ENCODE data around the gene SLC4A4. TPM values are rescaled to one million over a fixed set of nuclear protein-coding genes. Genes with fewer than 3 reads are reported as not detected.

Gene SLC4A4
- total and polyA plus RNA-seq, 2 of the 13 experiments (the other 11 are each of a cell fraction or from before 2014, with no cell fraction given): 0.01 TPM; not detected in 1

DNA sequence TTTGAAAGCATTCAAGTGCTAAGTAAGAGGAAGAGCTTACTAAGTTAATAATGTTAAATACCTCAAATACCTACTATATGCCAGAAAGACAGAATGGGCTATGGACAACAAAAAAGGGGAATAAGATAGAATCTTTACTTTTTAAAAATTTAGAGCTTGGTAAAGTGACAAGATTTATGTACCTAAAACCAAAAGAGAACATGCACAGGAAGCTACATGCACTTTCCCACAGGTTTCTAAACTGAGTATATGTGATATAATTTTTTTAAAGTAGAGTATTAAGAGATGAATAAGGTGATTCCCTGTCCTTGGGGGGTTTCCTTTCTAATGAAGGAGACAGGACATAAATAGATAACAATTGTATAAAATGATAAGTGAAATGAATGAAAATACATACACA, 30.7 kb downstream of the SLC4A4 start:
- no peaks in the 10 kb centered on the region for H3K79me2 ChIP-seq (ENCODE audit: insufficient read depth, low read length)
- ATAC-seq (no peak), FAIRE-seq (no peak), DNase-seq (ENCODE audit: low spot score) (no peak)
- H3K9ac ChIP-seq (ENCODE audit: insufficient read depth, low read depth, low read length): no peak overlapping the region
- CTCF ChIA-PET (ENCODE audit: low intra/inter-chr PET ratio, low total read pairs): no interaction called here
- no peaks in the 10 kb centered on the region for H3K9me3 ChIP-seq (ENCODE audit: low read length)
- no peaks in the 10 kb centered on the region for H3K36me3 ChIP-seq (replicated peaks in 1 of 2; ENCODE audit: control insufficient read depth in 1 of 2, insufficient read depth in 2 of 2, low read length in 2 of 2)
- POLR2A ChIA-PET: no interaction called here
- H3K27me3 ChIP-seq (ENCODE audit: control insufficient read depth in 1 of 2, insufficient read depth in 2 of 2, low read length in 2 of 2): no peaks in the 10 kb centered on the region
- no peaks in the 10 kb centered on the region for H4K20me1 ChIP-seq (ENCODE audit: insufficient read depth, low read length)
- no peak for TF ChIP-seq TBP (CRISPR knock-in tag; IDR thresholded peaks at IDR 0.05)
- TF ChIP-seq HDAC6 (IDR thresholded peaks at IDR 0.05; ENCODE audit: low read depth, low read length): no peak
- TF ChIP-seq, protein P1, sequence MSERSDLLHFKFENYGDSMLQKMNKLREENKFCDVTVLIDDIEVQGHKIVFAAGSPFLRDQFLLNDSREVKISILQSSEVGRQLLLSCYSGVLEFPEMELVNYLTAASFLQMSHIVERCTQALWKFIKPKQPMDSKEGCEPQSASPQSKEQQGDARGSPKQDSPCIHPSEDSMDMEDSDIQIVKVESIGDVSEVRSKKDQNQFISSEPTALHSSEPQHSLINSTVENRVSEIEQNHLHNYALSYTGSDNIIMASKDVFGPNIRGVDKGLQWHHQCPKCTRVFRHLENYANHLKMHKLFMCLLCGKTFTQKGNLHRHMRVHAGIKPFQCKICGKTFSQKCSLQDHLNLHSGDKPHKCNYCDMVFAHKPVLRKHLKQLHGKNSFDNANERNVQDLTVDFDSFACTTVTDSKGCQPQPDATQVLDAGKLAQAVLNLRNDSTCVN (CRISPR knock-in tag; IDR thresholded peaks at IDR 0.05; ENCODE audit: borderline replicate concordance): no peak
- TF ChIP-seq, protein P2, sequence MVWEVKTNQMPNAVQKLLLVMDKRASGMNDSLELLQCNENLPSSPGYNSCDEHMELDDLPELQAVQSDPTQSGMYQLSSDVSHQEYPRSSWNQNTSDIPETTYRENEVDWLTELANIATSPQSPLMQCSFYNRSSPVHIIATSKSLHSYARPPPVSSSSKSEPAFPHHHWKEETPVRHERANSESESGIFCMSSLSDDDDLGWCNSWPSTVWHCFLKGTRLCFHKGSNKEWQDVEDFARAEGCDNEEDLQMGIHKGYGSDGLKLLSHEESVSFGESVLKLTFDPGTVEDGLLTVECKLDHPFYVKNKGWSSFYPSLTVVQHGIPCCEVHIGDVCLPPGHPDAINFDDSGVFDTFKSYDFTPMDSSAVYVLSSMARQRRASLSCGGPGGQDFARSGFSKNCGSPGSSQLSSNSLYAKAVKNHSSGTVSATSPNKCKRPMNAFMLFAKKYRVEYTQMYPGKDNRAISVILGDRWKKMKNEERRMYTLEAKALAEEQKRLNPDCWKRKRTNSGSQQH (CRISPR knock-in tag; IDR thresholded peaks at IDR 0.05; ENCODE audit: low read depth): no peak
- TF ChIP-seq KDM2A (CRISPR knock-in tag; IDR thresholded peaks at IDR 0.05; ENCODE audit: borderline replicate concordance, low read depth): no peak
- TF ChIP-seq REPIN1 (CRISPR knock-in tag; IDR thresholded peaks at IDR 0.05; ENCODE audit: borderline replicate concordance, low read depth): no peak
- H3K4me1 ChIP-seq (ENCODE audit: insufficient read depth, low read length): no peaks in the 10 kb centered on the region
- BruUV-seq (replicated peaks): no TSS peak
- H3K27ac ChIP-seq (ENCODE audit: extremely low read length, insufficient read depth, low read length): no peak overlapping the region
- no peak overlapping the region for H2AFZ ChIP-seq (ENCODE audit: low read length)
- H3K4me3 ChIP-seq (replicated peaks in 1 of 3; ENCODE audit: insufficient read depth in 1 of 3, low read depth in 2 of 3, low read length in 3 of 3): no peak overlapping the region
- intact Hi-C loops (cut with micrococcal nuclease; ENCODE audit: unreplicated experiment) (no loop called here), in situ Hi-C loops (cut with HindIII; ENCODE audit: extremely low pct_ligation_motif_present, low pct_unique_long_range_greater_than_20kb) (no loop called here)
- no peak overlapping the region for H3K4me2 ChIP-seq (ENCODE audit: low read depth, low read length)

DNA sequence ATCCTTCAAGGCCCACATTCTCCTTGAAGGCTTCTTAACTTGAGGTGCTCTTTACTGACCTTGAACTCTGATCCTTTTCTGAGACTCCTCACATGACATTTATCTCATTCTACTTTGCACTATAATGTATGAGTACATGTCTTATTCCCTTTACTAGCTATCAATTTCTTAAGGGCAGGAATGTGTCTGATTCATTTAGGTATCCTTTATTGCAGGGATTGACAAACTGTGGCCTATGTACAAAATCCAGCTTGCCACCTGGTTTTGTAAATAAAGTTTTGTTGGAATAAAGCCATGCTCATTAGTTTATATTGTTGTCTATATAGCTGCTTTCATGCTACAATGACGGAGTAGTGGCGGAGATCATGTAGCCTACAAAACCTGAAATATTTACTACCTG, 36.7 kb downstream of the SLC4A4 start:
- ChIA-PET POLR2A (no interaction called here), CTCF (ENCODE audit: low intra/inter-chr PET ratio, low total read pairs) (no interaction called here)
- no TSS peak for BruUV-seq (replicated peaks)
- Histone ChIP-seq H3K27me3 (ENCODE audit: control insufficient read depth in 1 of 2, insufficient read depth in 2 of 2, low read length in 2 of 2) (no peaks in the 10 kb centered on the region), H3K9ac (ENCODE audit: insufficient read depth, low read depth, low read length) (no peak overlapping the region), H3K27ac (ENCODE audit: extremely low read length, insufficient read depth, low read length) (no peak overlapping the region), H2AFZ (ENCODE audit: low read length) (no peak overlapping the region), H3K4me3 (replicated peaks in 1 of 3; ENCODE audit: insufficient read depth in 1 of 3, low read depth in 2 of 3, low read length in 3 of 3) (no peak overlapping the region), H3K4me2 (ENCODE audit: low read depth, low read length) (no peak overlapping the region), H3K36me3 (replicated peaks in 1 of 2; ENCODE audit: control insufficient read depth in 1 of 2, insufficient read depth in 2 of 2, low read length in 2 of 2) (no peaks in the 10 kb centered on the region), H3K79me2 (ENCODE audit: insufficient read depth, low read length) (no peaks in the 10 kb centered on the region), H3K9me3 (ENCODE audit: low read length) (no peaks in the 10 kb centered on the region), H4K20me1 (ENCODE audit: insufficient read depth, low read length) (no peaks in the 10 kb centered on the region), H3K4me1 (ENCODE audit: insufficient read depth, low read length) (no peaks in the 10 kb centered on the region)
- no peak for ATAC-seq
- intact Hi-C loops (cut with micrococcal nuclease; ENCODE audit: unreplicated experiment) (no loop called here), in situ Hi-C loops (cut with HindIII; ENCODE audit: extremely low pct_ligation_motif_present, low pct_unique_long_range_greater_than_20kb) (no loop called here)
- no peak for FAIRE-seq
- WGBS (ENCODE audit: low lambda C conversion rate): 81% methylated on average over 2 of the region's 2 CpGs
- DNase-seq (ENCODE audit: low spot score): no peak
- TF ChIP-seq, protein P3, sequence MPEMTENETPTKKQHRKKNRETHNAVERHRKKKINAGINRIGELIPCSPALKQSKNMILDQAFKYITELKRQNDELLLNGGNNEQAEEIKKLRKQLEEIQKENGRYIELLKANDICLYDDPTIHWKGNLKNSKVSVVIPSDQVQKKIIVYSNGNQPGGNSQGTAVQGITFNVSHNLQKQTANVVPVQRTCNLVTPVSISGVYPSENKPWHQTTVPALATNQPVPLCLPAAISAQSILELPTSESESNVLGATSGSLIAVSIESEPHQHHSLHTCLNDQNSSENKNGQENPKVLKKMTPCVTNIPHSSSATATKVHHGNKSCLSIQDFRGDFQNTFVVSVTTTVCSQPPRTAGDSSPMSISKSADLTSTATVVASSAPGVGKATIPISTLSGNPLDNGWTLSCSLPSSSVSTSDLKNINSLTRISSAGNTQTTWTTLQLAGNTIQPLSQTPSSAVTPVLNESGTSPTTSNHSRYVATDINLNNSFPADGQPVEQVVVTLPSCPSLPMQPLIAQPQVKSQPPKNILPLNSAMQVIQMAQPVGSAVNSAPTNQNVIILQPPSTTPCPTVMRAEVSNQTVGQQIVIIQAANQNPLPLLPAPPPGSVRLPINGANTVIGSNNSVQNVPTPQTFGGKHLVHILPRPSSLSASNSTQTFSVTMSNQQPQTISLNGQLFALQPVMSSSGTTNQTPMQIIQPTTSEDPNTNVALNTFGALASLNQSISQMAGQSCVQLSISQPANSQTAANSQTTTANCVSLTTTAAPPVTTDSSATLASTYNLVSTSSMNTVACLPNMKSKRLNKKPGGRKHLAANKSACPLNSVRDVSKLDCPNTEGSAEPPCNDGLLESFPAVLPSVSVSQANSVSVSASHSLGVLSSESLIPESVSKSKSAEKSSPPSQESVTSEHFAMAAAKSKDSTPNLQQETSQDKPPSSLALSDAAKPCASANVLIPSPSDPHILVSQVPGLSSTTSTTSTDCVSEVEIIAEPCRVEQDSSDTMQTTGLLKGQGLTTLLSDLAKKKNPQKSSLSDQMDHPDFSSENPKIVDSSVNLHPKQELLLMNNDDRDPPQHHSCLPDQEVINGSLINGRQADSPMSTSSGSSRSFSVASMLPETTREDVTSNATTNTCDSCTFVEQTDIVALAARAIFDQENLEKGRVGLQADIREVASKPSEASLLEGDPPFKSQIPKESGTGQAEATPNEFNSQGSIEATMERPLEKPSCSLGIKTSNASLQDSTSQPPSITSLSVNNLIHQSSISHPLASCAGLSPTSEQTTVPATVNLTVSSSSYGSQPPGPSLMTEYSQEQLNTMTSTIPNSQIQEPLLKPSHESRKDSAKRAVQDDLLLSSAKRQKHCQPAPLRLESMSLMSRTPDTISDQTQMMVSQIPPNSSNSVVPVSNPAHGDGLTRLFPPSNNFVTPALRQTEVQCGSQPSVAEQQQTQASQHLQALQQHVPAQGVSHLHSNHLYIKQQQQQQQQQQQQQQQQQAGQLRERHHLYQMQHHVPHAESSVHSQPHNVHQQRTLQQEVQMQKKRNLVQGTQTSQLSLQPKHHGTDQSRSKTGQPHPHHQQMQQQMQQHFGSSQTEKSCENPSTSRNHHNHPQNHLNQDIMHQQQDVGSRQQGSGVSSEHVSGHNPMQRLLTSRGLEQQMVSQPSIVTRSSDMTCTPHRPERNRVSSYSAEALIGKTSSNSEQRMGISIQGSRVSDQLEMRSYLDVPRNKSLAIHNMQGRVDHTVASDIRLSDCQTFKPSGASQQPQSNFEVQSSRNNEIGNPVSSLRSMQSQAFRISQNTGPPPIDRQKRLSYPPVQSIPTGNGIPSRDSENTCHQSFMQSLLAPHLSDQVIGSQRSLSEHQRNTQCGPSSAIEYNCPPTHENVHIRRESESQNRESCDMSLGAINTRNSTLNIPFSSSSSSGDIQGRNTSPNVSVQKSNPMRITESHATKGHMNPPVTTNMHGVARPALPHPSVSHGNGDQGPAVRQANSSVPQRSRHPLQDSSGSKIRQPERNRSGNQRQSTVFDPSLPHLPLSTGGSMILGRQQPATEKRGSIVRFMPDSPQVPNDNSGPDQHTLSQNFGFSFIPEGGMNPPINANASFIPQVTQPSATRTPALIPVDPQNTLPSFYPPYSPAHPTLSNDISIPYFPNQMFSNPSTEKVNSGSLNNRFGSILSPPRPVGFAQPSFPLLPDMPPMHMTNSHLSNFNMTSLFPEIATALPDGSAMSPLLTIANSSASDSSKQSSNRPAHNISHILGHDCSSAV (CRISPR knock-in tag; IDR thresholded peaks at IDR 0.05; ENCODE audit: borderline replicate concordance): no peak
- no peak for TF ChIP-seq KLF13 (CRISPR knock-in tag; IDR thresholded peaks at IDR 0.05)

All from HepG2 (cell line).